ENCODE data around the gene DERL2. TPM values are rescaled to one million over a fixed set of nuclear protein-coding genes. Genes with fewer than 3 reads are reported as not detected.
"Not testable (repeated sequence)": the region's sequence is repeated elsewhere in the genome, so short reads cannot be mapped to it uniquely, and the experiment has no call there.

The DERL2 gene
- total RNA-seq, 1 donor from 2014 or later, result 55.1 TPM

DNA sequence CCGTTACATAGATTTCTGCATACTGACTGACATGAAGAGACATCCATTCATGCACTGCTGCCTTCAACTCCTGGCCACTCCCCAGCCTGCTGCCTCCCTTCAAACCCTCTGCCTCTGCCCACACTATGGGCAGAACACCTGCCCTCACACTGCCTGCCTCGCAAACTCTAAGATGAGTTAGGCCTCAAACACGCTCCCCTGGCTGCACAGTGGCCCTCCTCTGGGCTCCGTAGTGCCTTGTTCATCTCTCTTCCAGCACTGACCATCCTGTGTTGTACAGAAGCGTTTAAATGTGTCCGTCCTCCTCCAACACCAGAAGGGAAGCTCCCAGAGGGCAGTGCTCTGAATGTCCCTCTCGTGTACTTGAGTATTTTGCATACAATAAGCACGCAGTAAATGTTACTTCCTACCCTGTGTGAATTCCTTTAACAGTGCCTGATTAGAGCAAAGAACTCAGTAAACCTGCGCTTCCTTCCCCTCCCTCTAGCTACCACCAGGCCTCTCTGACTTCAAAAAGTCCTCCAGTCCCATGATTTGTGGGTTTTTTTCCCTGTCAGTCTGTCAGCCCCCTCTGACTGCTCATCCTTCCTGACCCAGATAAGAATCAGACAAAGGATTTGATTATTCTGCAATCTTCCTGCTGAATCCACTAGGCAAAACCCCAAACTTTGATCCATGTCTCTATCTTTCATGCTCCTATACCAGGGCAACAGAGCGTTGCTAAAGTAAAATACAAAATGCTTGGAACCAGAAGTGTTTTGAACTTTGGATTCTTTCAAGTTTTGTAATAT, 21.1 kb downstream of the DERL2 start:
- DNase-seq (ENCODE audit: low spot score) (no peak), ATAC-seq (no peak)
- intact Hi-C loops (cut with DNase I), result no loop called here

DNA sequence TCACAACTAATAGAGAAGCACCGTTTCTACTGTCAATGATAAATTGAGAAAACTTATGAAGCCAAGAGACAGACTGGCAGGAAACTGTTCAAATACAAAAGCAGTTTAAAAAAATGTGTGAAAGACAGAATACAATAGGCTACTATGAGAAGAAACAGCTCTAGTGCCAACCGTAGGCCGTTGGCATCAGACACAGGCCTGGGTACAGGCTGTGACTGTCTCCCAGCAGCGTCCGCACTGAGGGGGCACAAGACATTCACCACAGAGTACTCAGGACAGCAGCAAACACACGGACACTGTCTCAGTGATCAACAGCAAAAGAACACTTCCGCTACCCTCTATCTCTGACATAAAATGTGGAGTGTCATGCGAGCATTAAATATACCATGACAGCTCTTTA, 39.2 kb downstream of the DERL2 start:
- ATAC-seq (peak; percentile 82), DNase-seq (ENCODE audit: low spot score) (no peak)
- intact Hi-C loops (cut with DNase I), result no loop called here

DNA sequence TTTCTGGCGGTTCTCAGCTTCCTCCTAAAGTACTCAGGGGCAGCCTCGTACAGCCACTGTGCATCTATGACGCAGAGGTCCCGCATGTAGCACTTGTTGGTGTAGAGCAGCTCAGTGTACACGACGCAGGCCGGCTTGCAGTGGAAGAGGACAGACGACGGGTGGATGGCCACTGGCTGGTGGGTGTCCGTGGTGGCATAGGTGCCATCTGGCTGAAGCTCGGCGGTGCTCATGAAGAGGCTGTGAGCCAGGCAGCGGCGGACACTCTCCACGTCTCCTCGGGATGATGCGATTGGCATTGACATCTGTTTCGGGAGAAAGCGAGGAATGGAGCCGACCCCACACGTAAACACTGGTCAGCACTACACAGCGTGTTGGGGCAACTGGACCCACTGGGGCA, 41.8 kb downstream of the DERL2 start:
- intact Hi-C loops (cut with DNase I), result no loop called here
- ATAC-seq (no peak), DNase-seq (ENCODE audit: low spot score) (no peak)

DNA sequence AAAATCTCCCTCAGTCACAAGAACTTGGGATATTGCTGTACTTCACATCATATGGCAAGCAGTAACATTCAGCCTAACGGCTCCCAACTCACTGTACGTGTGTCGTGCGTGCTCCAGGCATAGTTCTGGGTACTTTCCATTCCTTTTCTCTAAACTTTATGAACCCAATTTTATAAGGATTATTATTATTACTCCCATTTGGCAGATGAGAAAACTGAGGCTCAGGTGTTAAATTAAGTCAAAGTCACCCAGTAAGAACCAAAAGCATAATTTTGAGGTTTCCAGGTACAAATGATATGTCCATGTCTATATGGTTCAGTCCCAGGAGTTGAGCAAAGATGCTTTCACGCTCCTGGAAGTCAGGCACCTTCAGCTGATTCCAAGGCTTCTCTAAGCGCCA, 42.2 kb downstream of the DERL2 start:
- intact Hi-C loops (cut with DNase I), result no loop called here
- DNase-seq (ENCODE audit: low spot score) (no peak), ATAC-seq (no peak)

DNA sequence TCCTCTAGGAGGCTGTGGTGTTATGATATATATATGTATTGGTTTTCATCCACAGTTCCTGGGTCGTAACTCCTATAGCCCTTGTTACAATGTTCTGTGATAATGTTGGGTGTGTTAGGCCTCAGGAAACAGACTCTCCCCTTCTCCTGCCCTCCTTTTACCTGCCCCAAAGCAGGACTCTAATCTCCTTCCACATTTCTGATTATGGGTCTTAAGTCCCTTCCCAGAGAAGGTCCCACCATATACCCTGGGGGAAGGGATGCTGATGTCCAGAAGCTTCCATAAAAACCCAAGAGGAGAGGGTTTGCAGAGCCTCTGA, 46.6 kb downstream of the DERL2 start:
- ATAC-seq (no peak), DNase-seq (ENCODE audit: low spot score) (no peak)
- intact Hi-C loops (cut with DNase I), result no loop called here

DNA sequence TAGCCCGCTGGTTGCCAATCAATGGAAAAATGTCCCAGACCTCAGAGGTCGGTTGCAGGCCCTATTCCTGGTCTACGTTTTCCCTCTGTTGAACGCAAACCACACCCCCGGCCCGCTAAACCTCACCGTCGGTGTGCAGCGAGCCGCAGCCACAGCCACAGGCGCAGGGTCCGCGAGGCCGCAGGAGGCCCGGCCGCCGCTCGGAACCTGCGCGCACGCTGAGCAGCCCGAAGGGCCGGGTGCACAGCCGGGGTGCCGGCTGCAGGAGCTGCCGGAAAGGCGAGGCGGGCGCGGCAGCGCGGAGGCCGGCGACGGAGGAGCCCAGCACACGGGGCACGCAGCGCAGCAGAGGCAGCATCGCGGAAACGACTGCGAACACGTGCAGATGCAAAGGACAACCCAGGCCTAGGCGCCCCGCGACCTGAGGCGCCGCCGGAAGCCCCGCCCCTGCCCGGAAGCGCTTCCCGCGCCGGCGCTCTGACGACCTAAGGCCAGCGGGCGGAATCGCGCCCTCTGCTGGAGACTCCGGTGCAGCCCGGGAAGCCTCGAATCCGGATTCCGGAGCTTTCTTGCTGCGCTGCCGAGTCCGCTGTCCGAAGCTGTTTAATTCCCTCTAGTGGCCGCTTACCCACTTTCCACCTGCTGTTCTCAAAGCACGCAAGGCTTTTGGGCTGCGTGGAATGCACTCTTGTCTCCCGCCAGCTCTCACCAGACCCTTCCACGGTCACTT, 47.1 kb downstream of the DERL2 start, which contains the start of gene C1QBP:
Gene C1QBP, minus strand, starts transcription at position 440 of the 730 bp plus-strand sequence. Its CDS starts 82 bp downstream, at position 358.
- peak; percentile 98 for ATAC-seq
- intact Hi-C loops (cut with DNase I), result no loop called here
- peak; percentile 95 for DNase-seq (ENCODE audit: low spot score)

DNA sequence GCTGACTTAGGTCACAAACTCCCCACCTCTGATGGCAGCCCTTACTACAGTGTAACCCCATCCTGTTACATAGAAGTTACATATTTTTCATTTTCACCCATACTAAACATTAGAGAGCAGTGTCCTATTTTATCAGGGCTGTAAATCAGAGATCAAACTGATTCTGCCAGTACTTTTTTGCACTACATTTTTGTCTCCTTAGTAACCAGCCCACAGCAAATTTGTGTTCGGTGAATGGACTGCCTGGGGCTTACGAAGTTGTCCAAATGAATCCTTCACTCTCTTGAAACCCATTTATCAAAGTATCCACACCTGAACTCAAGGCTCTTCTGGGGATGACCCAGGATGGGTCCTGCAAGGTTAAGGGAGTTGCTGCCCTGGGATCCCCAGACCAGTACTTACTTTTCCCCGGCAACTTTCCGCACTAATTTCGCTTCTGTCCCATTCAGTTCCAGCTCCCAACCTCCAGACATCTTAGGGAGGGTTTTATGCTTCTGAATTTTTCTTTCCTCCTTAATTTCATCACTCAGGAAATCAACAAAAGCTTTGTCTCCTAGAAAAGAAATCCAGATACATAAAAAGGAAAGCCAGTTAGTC, 48.2 kb downstream of the DERL2 start:
- intact Hi-C loops (cut with DNase I), result no loop called here
- ATAC-seq (no peak), DNase-seq (ENCODE audit: low spot score) (no peak)

DNA sequence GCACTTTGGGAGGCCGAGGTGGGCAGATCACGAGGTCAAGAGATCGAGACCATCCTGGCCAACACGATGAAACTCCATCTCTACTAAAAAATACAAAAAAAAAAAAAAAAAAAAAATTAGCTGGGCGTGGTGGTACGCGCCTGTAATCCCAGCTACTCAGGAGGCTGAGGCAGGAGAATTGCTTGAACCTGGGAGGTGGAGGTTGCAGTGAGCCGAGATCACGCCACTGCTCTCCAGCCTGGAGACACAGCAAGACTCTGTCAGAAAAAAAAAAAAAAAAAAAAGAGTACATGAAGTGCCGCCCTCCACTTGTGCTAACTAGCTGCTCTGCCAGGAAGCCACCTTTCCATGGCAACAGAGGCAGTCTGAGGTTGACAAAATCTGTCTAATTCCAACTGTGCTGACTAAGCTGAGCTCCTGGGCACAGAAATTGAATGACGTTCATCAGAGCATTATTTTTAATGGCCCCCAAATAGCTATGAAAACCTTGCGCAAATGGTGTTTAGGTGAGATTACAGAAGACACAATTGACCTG, 50.1 kb downstream of the DERL2 start:
- intact Hi-C loops (cut with DNase I); ATAC-seq; DNase-seq (ENCODE audit: low spot score): not testable (repeated sequence)

DNA sequence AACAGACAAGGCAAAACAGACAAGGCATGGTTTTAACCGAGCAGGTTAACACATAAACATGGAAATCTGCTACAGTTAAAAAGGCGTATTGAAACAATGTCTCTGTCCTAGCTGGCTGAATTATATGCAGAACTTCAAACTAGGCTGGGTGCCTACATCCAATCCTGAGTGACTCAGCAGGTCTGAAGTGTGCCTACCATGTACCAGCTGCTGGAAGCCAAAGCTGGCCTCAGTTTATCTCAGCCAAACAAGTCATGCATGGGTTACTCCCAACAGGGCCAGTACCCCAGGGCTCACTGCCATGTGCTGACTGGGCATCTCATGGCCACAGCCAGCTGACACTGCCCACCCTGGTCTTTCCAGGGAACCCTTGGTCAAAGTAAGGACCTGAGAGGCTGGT, 51.0 kb downstream of the DERL2 start:
- DNase-seq (ENCODE audit: low spot score), result no peak
- no peak for ATAC-seq
- intact Hi-C loops (cut with DNase I), result no loop called here

DNA sequence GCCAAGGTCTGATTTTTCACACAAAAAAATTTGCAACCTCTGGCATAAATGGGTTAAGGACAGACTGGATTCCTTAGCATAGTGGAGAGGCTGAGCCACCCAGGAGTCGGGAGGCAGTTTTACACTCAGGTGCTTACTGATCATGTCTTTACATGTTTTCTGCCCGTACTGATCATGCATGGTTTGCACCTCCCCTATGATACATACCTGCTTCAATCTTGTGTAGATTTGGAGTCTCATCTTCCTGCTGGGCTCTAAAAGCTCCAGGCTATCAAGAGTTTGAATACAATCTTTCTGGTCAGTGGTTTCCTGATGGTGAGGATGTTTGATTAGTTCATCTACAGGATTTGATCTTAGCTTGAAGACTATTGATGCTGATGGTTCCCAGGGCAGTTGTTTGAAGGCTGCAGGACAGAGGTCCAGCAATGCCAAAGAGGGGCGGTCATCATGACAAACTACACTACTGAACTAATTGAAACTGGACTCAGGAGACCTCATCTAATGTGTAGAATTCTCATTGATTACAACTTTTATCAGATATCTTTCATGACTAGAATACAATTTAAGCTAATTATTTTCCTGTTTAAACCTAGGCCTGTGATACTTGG, 53.9 kb downstream of the DERL2 start:
- ATAC-seq (no peak), DNase-seq (ENCODE audit: low spot score) (no peak)
- intact Hi-C loops (cut with DNase I), result no loop called here

DNA sequence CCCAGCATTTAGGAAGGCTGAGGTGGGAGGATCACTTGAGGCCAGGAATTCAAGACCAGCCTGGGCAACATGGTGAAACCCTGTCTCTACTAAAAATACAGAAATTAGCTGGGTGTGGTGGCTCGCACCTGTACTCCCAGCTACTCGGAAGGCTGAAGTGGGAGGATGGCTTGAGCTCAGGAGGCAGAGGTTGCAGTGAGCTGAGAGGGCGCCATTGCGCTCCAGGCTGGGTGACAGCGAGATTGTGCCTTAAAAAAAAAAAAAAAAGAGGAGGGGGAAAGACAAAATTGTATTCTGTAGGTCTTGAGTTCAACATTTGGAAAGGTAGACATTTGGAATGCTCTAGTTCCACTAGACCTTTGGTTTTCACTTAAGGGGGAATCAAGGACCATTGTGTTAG, 54.7 kb downstream of the DERL2 start:
- intact Hi-C loops (cut with DNase I); ATAC-seq; DNase-seq (ENCODE audit: low spot score): not testable (repeated sequence)

DNA sequence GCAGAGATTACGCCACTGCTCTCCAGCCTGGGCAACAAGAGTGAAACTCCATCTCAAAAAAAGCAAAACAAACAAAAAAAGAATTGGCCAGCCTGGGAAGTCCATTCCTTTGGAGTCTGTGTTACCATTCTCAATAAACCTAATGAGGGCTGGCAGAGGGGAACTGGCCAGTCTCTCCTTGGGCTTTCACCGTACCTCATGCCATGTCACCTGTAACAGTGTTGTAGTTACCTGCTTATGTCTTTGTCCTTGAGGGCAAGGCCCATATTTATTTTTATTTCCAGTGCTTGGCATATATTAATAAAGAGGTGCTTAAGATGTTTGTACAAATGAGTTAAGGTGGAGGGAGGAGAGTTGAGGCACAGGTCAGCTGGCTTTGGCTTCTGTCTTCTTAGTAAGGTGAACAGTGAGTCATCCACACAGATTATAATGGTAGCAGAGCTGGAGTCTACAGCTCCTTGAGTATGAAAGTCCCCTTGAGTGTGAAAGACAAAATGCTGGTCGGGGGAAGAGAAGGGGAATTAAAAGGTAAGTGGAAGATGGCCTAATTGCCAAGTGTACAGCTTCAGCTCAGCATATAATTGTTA, 55.5 kb downstream of the DERL2 start:
- no peak for ATAC-seq
- intact Hi-C loops (cut with DNase I), result no loop called here
- DNase-seq (ENCODE audit: low spot score), result no peak

DNA sequence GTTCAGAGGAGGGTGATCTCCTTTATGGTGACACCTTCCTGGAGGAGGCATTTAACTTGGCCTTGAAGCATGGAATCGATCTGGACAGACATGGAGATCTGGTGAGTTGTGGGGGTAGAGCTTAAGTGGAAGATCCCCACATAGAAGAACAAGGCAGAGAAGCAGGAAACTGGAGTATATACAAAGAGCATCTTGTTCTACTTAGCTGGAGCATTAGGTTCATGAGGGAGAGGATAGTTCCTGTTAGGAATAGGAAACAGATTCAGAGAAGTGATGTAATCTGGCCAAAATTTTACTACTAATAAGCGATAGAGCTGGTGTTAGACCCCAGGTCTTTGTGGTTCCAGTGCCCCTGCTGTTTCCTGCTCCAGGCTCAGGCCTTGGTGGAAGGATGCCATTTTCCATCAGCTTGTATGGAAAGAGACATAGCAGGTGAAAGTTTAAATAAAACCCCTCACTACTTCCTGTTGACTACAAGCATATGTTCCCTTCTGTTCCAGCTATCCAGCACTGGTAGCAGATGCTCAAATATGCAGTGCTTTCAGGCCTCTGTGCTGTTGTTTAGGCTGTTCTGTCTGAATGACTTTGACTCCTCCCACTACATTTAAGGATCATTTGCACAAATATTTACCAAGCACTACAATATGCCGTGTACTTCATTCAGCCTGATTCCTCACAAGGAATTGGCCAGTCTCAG, 56.6 kb downstream of the DERL2 start:
- ATAC-seq (no peak), DNase-seq (ENCODE audit: low spot score) (no peak)
- intact Hi-C loops (cut with DNase I), result no loop called here

DNA sequence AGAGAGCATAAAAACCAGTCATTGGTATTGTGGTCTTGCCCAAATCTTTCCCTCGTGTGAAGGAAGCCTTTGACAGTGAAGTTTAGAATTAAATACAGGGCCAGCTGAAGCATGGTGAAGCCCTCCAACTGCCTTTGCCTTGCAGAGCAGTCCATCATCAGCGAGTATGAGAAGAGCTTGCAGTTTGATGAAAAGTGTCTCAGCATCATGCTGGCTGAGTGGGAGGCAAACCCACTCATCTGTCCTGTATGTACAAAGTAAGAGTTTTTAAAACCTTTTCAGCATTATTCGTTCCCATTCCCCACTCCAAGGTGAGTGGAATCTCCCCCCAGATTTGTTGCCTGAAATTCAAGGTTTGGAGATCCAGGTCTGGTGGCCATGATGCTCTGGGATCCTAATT, 60.2 kb downstream of the DERL2 start:
- DNase-seq (ENCODE audit: low spot score) (no peak), ATAC-seq (no peak)
- intact Hi-C loops (cut with DNase I), result no loop called here

DNA sequence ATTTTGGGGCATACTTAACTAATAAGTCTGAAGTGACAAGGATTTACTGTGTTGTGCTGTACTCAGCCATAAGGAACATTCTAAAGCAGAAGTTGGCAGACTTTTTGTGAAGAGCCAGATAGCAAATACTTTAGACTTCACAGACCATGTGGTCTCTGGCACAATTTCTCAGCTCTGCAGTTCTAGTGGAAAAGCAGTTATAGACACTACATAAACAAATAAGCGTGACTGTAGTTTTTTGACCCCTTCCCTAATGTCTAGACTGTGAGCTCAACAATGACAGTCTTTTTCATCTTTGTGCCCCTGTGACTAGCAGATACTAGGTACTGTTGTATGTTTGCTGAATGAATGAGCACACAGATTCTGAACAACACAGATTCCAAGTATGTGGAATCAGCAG, 61.1 kb downstream of the DERL2 start:
- no peak for DNase-seq (ENCODE audit: low spot score)
- intact Hi-C loops (cut with DNase I), result no loop called here
- ATAC-seq, result no peak

DNA sequence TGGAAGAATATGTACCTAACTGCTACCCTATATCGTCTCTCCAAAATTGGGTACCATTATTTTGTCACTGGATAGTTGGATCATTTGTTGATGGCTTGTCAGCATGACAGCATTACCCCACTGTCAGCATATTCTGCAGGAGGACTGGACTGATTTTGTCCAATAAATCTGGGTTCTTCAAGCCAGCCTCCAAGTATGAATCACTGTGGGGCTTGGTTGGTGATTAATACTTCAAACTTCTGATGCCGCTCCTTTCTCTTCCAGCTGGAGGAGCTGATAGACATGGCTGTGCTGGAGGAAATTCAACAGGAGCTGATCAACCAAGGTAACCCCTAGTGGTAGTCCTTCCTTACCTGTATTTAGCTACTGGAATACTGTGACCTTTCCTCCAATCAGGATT, 63.5 kb downstream of the DERL2 start:
- no peak for ATAC-seq
- intact Hi-C loops (cut with DNase I), result no loop called here
- DNase-seq (ENCODE audit: low spot score), result no peak

Data from sciatic nerve (tissue), 2 donors.